ENCODE measurements around the gene C16orf78.

The C16orf78 gene

GRCh38 chr16:49431591-49432290 lies 58.1 kb downstream of the C16orf78 start:
- ATAC-seq (no peak), DNase-seq (no peak)

DNA sequence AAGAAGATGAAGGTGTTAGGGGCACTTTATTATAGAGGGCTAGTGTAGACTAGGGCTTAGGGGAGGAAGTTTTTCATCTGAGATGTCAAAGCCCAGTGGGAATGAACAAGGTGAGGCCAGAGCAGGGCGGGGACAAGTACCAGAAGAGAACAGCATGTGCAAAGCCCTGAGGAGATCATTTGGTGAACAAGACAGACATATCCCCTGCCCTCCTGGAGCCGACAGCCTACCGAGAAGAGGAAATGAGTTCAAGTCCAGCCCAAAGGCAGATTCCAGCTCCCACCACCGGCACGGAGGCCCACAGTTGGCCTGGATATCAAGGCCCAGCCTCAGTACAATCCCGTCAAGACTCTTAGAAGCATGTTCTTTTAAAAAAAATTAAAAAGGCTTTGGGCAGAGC lies 61.1 kb downstream of the C16orf78 start:
- DNase-seq (no peak), ATAC-seq (no peak)

GRCh38 chr16:49436181-49436580 lies 62.6 kb downstream of the C16orf78 start:
- DNase-seq: no peak
- ATAC-seq: no peak

GRCh38 chr16:49437344-49437743 lies 63.7 kb downstream of the C16orf78 start:
- DNase-seq (no peak), ATAC-seq (no peak)

- ATAC-seq (no peak), DNase-seq (no peak)
Observed at GRCh38 chr16:49439050-49439449, 65.4 kb downstream of the C16orf78 start.

- ATAC-seq (no peak), DNase-seq (no peak)
Observed at GRCh38 chr16:49439676-49440075, 66.1 kb downstream of the C16orf78 start.

DNA sequence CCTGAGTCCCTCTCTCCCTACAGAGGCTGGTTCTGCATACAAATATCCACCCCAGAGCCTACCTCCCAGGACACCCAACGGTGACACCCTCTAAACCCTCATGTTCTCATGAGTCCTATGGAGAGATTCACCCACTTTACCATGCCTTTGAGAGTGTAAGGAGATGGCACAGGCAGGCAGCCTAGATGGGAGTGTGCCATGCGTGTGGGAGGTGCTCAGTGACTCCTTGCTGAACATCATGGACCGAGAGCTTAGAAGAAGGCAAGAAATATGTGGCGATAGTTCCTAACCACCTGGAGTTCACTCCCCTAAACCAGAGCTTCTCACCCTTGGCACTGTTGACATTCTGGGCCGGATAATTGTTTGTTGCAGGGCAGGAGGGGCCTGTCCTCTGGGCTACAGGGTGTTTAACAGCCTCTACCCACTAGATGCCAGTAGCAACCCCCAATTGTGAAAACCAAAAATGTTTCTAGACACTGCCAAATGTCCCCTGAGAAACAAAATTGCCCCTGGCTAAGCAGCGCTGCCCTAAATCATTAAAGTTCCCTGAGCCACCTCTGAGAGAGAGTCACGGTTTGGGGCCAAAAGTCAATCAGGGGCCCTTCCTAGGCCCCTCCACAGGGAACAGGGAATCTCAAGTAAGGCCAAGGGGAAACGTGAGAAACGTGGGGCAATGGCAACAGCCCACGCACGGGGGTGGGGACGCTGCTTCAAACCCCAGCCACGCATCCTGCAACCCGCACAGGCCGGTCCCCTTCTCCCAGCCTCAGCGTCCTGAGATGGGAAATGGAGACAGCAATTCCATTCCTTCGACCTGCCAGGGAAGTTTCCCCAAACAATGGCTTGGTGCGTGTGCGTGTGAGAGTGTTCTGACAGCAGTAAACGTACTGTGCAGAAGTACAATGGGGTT lies 66.8 kb downstream of the C16orf78 start:
- DNase-seq: no peak
- no peak for ATAC-seq

DNA sequence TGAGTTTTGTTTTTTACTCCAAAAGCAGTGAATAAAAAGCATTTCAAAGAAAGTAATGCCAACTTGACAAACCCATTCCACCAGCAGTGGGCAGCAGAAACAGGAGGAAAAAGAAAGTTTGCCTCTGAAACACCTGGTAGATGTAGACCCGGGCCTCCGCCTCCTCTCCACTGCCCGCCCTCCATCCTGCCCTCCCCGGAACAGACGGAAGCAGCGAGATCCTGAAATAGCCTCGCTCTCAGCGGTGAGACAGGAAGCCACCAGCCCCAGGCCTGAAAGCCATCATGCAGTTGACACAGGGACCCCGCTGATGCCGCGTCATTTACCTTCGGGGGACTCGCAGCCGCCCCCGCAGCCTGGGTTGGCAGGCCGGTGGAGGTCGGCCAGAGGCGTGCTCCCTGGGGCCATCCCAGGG lies 67.8 kb downstream of the C16orf78 start:
- DNase-seq (peak; percentile 62), ATAC-seq (peak; percentile 79)

DNA sequence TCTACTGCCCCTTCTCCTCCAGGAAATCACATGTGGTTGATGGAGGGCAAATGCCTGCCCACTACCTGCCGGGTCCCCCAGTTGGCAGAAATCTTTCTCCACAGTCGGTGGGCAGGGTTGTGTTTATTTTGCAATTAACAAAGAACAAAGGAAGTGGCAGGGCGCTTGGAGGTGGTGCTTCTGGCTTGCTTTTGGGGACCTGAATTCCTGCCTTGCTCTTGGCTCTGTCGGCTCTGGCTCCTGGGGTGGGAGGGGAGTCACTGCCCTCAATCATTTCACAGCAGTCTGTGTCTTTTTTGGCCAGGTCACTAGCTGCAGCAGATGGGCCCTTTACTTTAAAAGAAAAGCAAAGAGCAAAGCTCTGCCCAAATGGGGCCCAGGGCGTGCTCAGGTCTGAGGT lies 69.2 kb downstream of the C16orf78 start:
- DNase-seq (no peak), ATAC-seq (no peak)

DNA sequence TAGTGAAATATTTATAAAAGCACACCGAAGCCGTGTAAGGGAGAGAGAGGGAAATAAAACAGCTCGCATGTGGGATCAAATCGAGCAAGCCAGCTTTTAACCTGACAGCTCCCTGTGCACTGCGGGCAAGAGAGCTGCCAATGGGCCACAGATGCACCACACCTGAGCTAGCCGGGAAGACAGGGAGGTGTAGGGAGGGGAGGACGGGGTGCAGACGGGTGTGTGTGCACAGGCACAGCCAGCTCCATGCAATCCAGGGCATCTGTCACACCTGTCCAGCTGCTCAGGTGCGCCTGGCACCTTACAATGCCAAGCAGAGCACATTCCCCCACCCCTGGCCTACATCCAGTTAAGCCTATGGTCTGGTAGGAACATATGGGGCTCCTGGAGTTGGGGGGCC lies 70.0 kb downstream of the C16orf78 start:
- ATAC-seq (no peak), DNase-seq (no peak)

DNA sequence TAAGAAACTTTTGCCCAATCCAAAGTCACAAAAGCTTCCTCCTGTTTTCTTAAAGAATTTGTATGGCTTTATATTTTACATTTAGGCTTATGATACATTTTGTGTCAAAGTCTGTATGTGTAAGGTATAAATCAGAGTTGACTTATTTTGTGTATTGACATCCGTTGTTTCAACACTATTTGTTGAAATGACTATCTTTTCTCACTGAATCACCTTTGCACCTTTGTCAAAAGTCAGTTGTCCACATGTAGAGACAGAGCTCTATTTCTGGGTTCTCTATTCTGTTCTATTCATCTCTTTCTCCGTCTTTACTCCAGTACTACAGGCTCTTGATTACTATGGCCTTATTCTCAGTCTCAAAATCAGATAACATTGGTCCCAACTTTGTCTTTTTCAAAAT lies 73.2 kb downstream of the C16orf78 start:
- no peak for ATAC-seq

More for the DNA sequence above, 73.2 kb downstream of the C16orf78 start:
- DNase-seq: no peak

All from stimulated activated naive CD8-positive, alpha-beta T cell treated with anti-CD3 and anti-CD28 coated beads, Interleukin-15, Interleukin-2, amounts not matched to agents 100 U/mL and 50 U/mL, for 24 hours (primary cell).